Osteocyte (in vitro differentiated cells): ENCODE measurements around the gene HAUS3. TPM values are rescaled to one million over a fixed set of nuclear protein-coding genes. Genes with fewer than 3 reads are reported as not detected.

Experiments used
- DNase-seq: peaks from one replicate; pipeline ENCODE4 v3.0.0; 2021; ENCODE audit warnings: mixed read lengths; ENCODE audit not compliant: unreplicated experiment; ENCODE audit errors: extremely low spot score
- H3K27ac Mint-ChIP-seq: one replicate; pipeline ENCODE4 v1.8.0; 2021; ENCODE audit warnings: mild to moderate bottlenecking, mixed read lengths; ENCODE audit not compliant: unreplicated experiment
- H3K27me3 Mint-ChIP-seq: one replicate; pipeline ENCODE4 v1.8.0; 2021; ENCODE audit warnings: mixed read lengths; ENCODE audit not compliant: unreplicated experiment
- H3K36me3 Mint-ChIP-seq: one replicate; pipeline ENCODE4 v1.8.0; 2021; ENCODE audit warnings: mixed read lengths; ENCODE audit not compliant: unreplicated experiment
- H3K4me1 Mint-ChIP-seq: one replicate; pipeline ENCODE4 v1.8.0; 2021; ENCODE audit warnings: mixed read lengths; ENCODE audit not compliant: unreplicated experiment
- H3K4me3 Mint-ChIP-seq: one replicate; pipeline ENCODE4 v1.8.0; 2021; ENCODE audit warnings: mild to moderate bottlenecking, moderate library complexity, mixed read lengths; ENCODE audit not compliant: unreplicated experiment
- H3K9me3 Mint-ChIP-seq: one replicate; pipeline ENCODE4 v1.8.0; 2021; ENCODE audit warnings: mixed read lengths; ENCODE audit not compliant: unreplicated experiment
- total RNA-seq: library from RNA; stranded (reverse); gene quantifications from 2 replicates; pipeline ENCODE4 v1.2.1, GENCODE V29; 2021
- TF ChIP-seq, protein P1 (sequence below): fragments of 200-600 bp; sonication (generic); IDR thresholded peaks from 2 replicates; pipeline ENCODE4 v1.5.0; 2021; ENCODE audit warnings: antibody characterized with exemption, mild to moderate bottlenecking, moderate library complexity

HAUS3 gene
- total RNA-seq, 1 donor from 2014 or later, result 10.2 TPM

DNA sequence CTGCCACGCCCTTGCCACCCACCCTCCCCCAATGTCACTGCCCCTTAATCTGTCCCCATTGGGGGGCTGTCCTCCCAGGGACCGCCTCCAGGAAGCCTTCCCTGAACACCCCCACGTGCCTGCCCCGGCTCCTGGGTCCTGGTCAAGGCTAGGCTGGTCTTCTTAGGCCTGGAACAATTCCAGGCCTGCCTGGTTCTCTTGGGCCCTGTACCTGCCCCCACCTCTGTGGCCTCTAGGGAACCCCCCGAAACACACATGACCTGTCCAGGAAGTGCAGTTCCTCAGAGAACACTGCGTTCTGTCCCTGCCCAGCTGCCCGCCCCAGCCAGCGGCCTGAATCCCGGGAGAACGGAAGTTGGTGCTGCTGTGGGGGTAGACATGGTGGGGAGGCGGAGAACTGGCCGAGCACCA, 14.9 kb upstream of the HAUS3 start:
- Mint-ChIP-seq H3K27me3 (no peaks in the 10 kb centered on the region), H3K4me3 (no peak overlapping the region), H3K27ac (peak overlapping the region; percentile 34), H3K36me3 (peaks cover 20% of the 10 kb centered on the region), H3K9me3 (no peaks in the 10 kb centered on the region), H3K4me1 (peaks cover 14% of the 10 kb centered on the region)
- TF ChIP-seq, protein P1, sequence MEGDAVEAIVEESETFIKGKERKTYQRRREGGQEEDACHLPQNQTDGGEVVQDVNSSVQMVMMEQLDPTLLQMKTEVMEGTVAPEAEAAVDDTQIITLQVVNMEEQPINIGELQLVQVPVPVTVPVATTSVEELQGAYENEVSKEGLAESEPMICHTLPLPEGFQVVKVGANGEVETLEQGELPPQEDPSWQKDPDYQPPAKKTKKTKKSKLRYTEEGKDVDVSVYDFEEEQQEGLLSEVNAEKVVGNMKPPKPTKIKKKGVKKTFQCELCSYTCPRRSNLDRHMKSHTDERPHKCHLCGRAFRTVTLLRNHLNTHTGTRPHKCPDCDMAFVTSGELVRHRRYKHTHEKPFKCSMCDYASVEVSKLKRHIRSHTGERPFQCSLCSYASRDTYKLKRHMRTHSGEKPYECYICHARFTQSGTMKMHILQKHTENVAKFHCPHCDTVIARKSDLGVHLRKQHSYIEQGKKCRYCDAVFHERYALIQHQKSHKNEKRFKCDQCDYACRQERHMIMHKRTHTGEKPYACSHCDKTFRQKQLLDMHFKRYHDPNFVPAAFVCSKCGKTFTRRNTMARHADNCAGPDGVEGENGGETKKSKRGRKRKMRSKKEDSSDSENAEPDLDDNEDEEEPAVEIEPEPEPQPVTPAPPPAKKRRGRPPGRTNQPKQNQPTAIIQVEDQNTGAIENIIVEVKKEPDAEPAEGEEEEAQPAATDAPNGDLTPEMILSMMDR, result no peak
- DNase-seq, result no peak

DNA sequence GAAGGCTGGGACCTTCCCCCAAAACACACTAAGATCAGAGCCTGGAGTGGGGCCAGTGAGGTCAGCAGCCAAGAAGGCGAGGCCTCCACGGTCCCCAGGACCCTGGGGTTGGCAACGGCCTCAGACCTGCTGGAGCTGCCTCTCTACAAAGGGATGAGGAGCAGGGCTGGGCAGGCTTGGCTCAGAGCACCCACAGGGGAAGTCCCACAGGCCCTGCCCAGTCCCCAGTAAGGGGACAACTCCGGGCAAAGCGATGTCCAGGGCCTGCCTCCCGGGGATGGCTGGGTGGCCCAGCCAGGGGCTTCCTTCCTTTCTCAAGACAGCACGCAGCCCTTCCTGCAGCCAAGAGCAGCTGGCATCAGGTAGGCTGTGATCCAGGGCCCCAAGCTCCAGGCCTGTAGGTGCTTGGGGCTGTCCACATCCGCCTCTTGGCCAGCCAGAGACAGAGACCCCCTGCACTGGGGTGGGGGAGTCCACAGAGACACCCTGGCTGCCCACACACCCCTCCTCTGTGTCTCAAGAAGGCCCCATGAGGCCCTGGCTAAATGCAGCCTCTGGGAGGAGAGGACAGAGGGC, 14.3 kb upstream of the HAUS3 start:
- DNase-seq, result no peak
- H3K27me3 Mint-ChIP-seq, result no peaks in the 10 kb centered on the region
- H3K4me1 Mint-ChIP-seq, result peaks cover 14% of the 10 kb centered on the region
- H3K4me3 Mint-ChIP-seq, result no peak overlapping the region
- H3K36me3 Mint-ChIP-seq, result peaks cover 20% of the 10 kb centered on the region
- H3K27ac Mint-ChIP-seq, result no peak overlapping the region
- no peaks in the 10 kb centered on the region for H3K9me3 Mint-ChIP-seq
- TF ChIP-seq, protein P1, result no peak

DNA sequence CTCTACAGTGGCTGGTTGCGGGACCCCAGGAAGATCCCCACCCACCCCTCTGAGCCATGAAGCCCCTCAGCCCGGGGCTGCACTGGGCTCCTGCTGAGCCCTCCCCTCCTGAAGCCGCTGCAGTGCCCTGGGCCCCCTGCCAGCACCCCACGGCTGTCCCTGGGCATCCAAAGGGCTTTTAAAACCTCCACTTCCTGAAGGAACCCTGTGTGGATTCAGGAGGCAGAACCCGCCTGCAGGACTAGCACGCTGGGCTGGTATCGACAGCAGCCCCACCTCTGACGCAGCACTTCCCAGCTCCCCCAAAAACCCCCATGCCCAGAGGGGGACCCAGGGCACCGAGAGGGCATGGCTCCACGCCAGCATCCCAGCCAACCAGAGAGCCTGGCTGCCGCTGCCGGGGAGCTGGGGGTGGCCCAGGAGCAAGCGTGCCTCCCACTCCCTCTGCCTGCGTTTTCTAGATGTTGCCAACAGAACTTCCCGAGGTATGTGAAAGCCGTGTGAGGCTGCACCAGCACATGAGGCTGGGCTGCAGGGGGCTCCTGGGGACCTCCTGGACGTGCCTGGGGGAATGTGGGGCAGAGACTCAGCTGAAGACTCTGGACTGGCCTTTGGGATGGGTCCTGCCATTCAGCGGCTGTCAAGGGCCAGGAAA, 13.7 kb upstream of the HAUS3 start:
- Mint-ChIP-seq H3K4me1 (peaks cover 14% of the 10 kb centered on the region), H3K4me3 (no peak overlapping the region), H3K36me3 (peaks cover 20% of the 10 kb centered on the region)

DNA sequence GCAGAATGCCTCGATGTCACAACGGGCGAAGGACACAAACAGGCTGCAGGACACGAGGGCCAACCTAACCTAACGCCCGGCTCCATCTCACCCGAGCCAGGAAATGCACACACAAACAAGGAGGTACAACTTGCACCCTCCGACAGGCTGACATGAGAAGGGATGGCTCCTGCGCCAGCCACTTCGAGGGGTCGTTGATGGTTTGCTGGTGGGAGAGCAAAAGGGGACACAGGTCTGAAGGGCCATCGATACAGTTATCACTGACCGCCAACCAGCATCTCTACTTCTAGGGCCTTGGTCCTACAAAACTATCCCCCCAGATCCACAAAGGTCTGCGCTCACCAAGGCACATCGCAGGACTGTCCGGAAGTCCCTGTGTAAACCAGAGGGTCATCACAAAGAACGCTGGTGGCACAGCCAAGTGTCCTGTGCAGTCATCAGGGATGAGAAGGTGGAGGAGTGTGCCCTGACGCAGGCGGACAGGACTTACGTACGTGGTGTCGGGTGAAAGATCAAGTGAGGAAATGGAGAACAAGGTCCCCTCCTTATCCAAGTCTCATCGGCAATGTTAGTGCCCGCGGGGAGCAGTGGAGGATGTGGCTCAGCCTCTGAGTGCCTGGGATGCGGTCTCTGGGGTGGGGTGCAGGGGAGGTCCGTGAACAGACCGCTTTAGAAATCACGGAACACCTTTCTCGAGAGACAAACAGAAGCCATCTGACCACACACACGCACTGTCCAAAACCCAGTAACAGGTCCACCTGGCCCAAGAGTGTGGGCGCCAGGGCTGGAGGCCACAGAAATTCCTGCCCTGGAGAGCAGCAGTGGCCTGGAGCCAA, 13.0 kb upstream of the HAUS3 start:
- no peaks in the 10 kb centered on the region for H3K27me3 Mint-ChIP-seq

More for the DNA sequence above, 13.7 kb upstream of the HAUS3 start:
- H3K9me3 Mint-ChIP-seq, result no peaks in the 10 kb centered on the region
- H3K27ac Mint-ChIP-seq, result no peak overlapping the region
- TF ChIP-seq, protein P1, result no peak
- DNase-seq, result peak; percentile 83
- H3K27me3 Mint-ChIP-seq, result no peaks in the 10 kb centered on the region

More for the DNA sequence above, 13.0 kb upstream of the HAUS3 start:
- no peak for DNase-seq
- Mint-ChIP-seq H3K36me3 (peaks cover 24% of the 10 kb centered on the region), H3K9me3 (no peaks in the 10 kb centered on the region), H3K4me3 (no peak overlapping the region), H3K27ac (no peak overlapping the region), H3K4me1 (peaks cover 9% of the 10 kb centered on the region)
- TF ChIP-seq, protein P1, result no peak
